ENCODE measurements around the gene MYCBPAP.

DNA sequence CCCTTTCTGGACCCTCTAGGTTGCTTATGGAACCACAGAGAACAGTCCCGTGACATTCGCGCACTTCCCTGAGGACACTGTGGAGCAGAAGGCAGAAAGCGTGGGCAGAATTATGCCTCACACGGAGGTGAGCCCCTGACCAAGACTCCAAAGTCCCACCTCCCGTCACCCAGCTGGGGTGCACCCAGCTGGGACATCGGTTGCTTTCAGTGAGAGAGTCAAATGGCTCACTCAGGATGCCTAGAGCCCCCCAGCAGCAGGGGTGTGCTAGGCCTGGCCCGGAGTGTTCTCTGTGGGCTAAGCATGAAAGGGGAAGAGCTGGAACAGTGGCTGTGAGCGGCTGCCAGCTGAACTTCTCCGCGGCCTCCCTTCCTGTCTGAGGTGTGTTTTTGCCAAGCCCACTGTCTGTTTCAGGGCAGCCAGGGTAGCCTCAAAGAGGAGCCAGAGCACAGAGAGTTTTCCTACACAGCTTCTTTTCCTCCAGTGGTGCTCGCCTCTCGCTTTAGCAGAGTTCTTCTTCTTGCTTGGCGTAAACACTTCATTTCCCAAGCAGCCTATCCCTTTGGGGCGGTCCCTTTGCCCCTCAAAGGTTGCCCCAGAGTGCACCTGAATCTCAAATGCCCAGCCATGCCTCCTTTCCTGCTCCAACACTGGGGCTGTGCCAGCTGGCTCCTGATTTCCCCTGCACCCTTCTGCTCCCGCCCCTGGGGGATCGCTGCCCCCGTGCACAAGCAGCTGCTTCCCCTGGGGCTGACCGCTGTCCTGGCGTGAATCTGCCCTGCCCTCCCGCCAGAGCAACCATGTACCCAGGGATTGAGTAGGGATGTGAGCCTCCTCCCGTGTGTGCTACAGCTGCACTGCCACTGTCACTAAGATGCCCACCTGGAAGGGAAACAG is 37.0 kb upstream of the MYCBPAP start:
- TF ChIP-seq, protein P1, sequence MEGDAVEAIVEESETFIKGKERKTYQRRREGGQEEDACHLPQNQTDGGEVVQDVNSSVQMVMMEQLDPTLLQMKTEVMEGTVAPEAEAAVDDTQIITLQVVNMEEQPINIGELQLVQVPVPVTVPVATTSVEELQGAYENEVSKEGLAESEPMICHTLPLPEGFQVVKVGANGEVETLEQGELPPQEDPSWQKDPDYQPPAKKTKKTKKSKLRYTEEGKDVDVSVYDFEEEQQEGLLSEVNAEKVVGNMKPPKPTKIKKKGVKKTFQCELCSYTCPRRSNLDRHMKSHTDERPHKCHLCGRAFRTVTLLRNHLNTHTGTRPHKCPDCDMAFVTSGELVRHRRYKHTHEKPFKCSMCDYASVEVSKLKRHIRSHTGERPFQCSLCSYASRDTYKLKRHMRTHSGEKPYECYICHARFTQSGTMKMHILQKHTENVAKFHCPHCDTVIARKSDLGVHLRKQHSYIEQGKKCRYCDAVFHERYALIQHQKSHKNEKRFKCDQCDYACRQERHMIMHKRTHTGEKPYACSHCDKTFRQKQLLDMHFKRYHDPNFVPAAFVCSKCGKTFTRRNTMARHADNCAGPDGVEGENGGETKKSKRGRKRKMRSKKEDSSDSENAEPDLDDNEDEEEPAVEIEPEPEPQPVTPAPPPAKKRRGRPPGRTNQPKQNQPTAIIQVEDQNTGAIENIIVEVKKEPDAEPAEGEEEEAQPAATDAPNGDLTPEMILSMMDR (IDR thresholded peaks at IDR 0.05), result no peak
- TF ChIP-seq POLR2A (IDR thresholded peaks at IDR 0.05), result no peak

Measured in testis (tissue), 2 donors.